Type B pancreatic cell (in vitro differentiated cells): ENCODE measurements around the gene ABCF3. TPM values are rescaled to one million over a fixed set of nuclear protein-coding genes. Genes with fewer than 3 reads are reported as not detected.

ENCODE experiments used
- DNase-seq: peaks from one replicate; pipeline ENCODE4 v3.0.0; 2021; ENCODE audit warnings: mixed read lengths; ENCODE audit not compliant: unreplicated experiment; ENCODE audit errors: extremely low spot score
- H3K27ac Mint-ChIP-seq: 2 replicates; pipeline ENCODE4 v1.8.0; 2021; ENCODE audit warnings: mild to moderate bottlenecking, mixed read lengths
- H3K27me3 Mint-ChIP-seq: 2 replicates; pipeline ENCODE4 v1.8.0; 2021; ENCODE audit warnings: mixed read lengths
- H3K36me3 Mint-ChIP-seq: 2 replicates; pipeline ENCODE4 v1.8.0; 2021; ENCODE audit warnings: mixed read lengths
- H3K4me1 Mint-ChIP-seq: one replicate; pipeline ENCODE4 v1.8.0; 2021; ENCODE audit warnings: mixed read lengths; ENCODE audit not compliant: unreplicated experiment
- H3K4me3 Mint-ChIP-seq: 2 replicates; pipeline ENCODE4 v1.8.0; 2021; ENCODE audit warnings: mild to moderate bottlenecking, mixed read lengths
- H3K9me3 Mint-ChIP-seq: 2 replicates; pipeline ENCODE4 v1.8.0; 2021; ENCODE audit warnings: mixed read lengths
- CTCF ChIP-seq: fragments of 200-600 bp; sonication (generic); conservative IDR thresholded peaks from 2 replicates; pipeline ENCODE4 v1.5.0; 2021; ENCODE audit warnings: antibody characterized with exemption, mild to moderate bottlenecking
- total RNA-seq: library from RNA; stranded (reverse); gene quantifications from 2 replicates; pipeline ENCODE4 v1.2.1, GENCODE V29; 2021; ENCODE audit warnings: low replicate concordance

Gene ABCF3
- total RNA-seq, 1 donor from 2014 or later: 72.3 TPM

- no peaks in the 10 kb centered on the region for H3K27me3 Mint-ChIP-seq
- no peak overlapping the region for H3K4me3 Mint-ChIP-seq
- H3K36me3 Mint-ChIP-seq: peaks cover 19% of the 10 kb centered on the region
- peaks cover 24% of the 10 kb centered on the region for H3K4me1 Mint-ChIP-seq
- no peak for DNase-seq
- no peaks in the 10 kb centered on the region for H3K9me3 Mint-ChIP-seq
- no peak overlapping the region for H3K27ac Mint-ChIP-seq
- TF ChIP-seq CTCF: no peak
Measured at GRCh38 chr3:184183679-184184078, 2.3 kb upstream of the ABCF3 start.

GRCh38 chr3:184184546-184185230, 1.3 kb upstream of the ABCF3 start:
- no peak for DNase-seq
- Mint-ChIP-seq H3K4me3 (peak overlapping the region; percentile 99), H3K9me3 (no peaks in the 10 kb centered on the region), H3K4me1 (peaks cover 24% of the 10 kb centered on the region), H3K27me3 (no peaks in the 10 kb centered on the region), H3K36me3 (peaks cover 19% of the 10 kb centered on the region), H3K27ac (peak overlapping the region; percentile 96)
- no peak for TF ChIP-seq CTCF

GRCh38 chr3:184185461-184186183, 377 bp upstream of the ABCF3 start:
- Mint-ChIP-seq H3K9me3 (no peaks in the 10 kb centered on the region), H3K4me1 (peaks cover 24% of the 10 kb centered on the region), H3K27ac (peak overlapping the region; percentile 96), H3K4me3 (peak overlapping the region; percentile 99), H3K36me3 (peaks cover 23% of the 10 kb centered on the region), H3K27me3 (no peaks in the 10 kb centered on the region)
- peak; percentile 100 for DNase-seq
- TF ChIP-seq CTCF: no peak

- peak overlapping the region; percentile 99 for H3K4me3 Mint-ChIP-seq
- no peaks in the 10 kb centered on the region for H3K9me3 Mint-ChIP-seq
- H3K4me1 Mint-ChIP-seq: peaks cover 24% of the 10 kb centered on the region
- H3K27me3 Mint-ChIP-seq: no peaks in the 10 kb centered on the region
- no peak for DNase-seq
- H3K27ac Mint-ChIP-seq: peak overlapping the region; percentile 96
- no peak for TF ChIP-seq CTCF
- peaks cover 23% of the 10 kb centered on the region for H3K36me3 Mint-ChIP-seq
Measured at GRCh38 chr3:184186902-184187207, 856 bp downstream of the ABCF3 start.

GRCh38 chr3:184188080-184188479, 2.1 kb downstream of the ABCF3 start:
- Mint-ChIP-seq H3K36me3 (peaks cover 18% of the 10 kb centered on the region), H3K27me3 (no peaks in the 10 kb centered on the region), H3K4me3 (no peak overlapping the region), H3K27ac (no peak overlapping the region), H3K9me3 (no peaks in the 10 kb centered on the region), H3K4me1 (peaks cover 24% of the 10 kb centered on the region)
- no peak for DNase-seq
- no peak for TF ChIP-seq CTCF
